NCI-H1417 treated with DMSO at 0.1 percent for 48 hours (cell line): ENCODE data around the gene ACSBG1.

Source experiments
- DNase-seq: peaks from one replicate; lab custom pipeline; 2025; lab: John Stamatoyannopoulos, UW

ACSBG1 gene

GRCh38 chr15:78203346-78204225 is 30.8 kb downstream of the ACSBG1 start:
- no peak for DNase-seq

DNA sequence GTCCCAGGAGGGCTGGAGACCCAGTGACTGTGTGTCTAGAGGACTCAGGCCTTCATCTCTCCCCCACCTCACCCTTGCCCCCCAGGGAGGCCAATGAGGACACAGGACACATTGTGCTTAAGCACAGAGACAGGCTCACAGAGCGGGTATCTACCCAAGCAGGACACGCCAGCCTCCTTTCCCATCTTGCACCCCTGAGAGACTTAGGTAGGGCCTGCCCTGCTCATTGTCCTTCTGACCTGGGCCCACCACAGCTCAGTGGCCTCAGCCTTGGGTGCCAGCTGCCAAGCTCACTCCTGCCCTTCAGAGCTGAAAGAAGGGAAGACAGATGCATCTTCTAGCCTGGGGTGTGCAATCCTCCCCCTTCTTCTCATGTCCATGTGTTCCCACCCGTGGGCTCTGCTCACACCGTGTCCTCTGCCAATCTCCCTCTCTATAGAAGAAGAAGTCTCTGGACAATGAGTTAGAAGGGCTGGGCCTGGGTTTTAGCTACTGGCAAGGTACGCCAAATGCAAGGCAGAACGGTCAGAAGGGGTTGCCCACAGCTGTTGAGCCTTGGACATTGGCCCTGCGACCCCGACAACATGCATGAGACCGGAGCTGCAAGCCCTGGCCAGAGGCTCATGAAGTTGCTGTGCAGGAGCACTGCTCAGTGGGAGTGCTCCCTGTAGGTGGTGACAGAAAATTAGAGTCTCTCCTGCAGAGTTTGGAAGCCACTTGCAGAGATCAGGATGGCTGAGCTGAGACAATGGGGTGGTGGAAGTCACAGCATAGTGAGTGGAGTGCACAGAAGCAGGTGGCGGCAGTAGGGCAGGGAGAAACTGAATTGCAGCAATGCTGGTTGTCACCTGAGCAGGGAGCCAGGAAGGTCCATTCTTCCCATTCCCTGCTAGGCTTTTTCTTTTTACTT is 32.8 kb downstream of the ACSBG1 start:
- DNase-seq: no peak

DNA sequence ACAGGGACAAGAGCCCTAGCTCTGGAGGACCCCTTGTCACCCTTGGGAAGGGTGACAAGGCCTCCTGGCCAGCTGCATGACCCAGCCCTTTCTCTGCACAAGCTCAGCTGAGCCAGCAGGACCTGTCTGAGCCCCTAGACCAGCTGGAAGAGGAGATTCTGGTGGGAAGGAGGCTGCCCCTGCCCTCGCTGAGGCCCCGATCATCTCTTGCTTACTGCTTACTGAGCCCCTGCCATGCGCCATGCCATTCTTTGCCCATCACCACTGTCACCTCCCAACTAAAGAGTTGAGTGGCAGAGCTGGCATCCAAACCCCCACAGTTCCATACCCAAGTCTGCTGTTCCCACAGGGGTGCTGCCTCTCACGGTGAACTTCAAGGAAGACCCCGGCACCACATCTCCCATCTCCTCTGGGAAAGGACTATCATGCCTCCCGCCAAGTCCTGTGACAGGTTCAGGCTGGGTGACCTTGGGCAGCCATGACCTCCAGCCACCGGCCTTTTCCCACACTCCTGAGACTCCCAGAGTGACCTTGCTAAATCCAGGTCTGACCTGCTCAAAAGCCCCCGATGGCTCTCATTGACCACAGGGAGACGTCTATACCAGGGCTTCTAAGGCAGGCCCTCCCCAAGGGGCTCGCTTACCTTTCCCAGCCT is 34.0 kb downstream of the ACSBG1 start:
- DNase-seq: no peak

DNA sequence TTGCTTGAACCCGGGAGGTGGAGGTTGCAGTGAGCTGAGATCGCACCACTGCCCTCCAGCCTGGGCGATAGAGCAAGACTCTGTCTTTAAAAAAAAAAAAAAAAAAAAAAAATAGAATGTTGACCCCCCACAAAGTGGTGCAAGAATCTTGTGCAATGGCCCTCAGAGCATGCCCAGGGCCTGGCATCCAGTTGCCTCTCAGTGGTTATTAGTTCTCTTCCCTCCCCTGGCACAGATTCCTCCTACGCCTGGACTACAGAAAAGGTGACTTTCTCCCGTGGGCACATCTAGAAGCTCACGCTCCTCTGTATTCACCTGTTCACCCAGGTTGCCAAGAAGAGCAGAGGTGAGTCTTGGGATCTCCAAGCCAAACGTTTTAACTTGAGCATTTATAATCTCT is 36.7 kb downstream of the ACSBG1 start:
- DNase-seq: no peak

DNA sequence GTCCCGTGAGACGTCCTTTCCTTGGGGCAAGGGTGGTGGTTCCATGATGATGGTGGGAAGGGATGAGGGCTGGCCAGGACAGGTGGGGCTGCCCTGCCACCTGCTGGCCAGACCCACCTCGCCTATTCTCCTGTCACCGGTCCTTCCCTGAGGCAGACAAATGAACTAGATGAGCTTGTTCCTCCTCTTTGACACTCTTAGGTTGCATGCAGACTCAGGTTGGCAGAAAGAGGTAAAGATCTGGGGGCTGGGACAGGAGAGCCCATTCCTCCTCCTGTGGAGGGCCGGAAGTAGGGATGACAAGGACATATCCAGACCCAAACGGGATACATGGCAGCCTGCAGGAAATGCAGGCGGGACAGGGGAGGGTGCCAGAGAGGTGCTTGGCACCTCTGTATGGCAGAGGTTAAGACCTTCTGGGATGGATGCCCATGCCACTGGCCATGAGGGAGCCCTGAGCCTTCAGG is 38.6 kb downstream of the ACSBG1 start:
- DNase-seq: no peak

DNA sequence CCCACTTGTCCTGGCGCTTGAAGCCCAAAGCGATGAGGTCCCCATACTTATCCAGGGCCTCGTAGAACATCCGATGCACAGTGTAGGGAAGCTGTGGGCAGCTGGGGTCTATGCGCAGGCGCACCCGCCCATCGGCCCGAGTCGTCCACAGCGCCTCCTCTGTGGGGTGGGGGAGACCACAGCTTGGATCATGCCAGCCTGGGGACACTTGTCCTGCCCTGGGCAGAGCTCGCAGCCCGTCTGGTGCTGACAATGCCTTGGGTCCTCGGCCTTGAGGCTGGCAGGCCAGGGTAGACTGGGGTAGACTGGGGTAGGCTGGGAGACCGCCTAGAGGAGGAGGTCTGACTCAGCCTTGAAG is 39.8 kb downstream of the ACSBG1 start:
- DNase-seq: no peak

DNA sequence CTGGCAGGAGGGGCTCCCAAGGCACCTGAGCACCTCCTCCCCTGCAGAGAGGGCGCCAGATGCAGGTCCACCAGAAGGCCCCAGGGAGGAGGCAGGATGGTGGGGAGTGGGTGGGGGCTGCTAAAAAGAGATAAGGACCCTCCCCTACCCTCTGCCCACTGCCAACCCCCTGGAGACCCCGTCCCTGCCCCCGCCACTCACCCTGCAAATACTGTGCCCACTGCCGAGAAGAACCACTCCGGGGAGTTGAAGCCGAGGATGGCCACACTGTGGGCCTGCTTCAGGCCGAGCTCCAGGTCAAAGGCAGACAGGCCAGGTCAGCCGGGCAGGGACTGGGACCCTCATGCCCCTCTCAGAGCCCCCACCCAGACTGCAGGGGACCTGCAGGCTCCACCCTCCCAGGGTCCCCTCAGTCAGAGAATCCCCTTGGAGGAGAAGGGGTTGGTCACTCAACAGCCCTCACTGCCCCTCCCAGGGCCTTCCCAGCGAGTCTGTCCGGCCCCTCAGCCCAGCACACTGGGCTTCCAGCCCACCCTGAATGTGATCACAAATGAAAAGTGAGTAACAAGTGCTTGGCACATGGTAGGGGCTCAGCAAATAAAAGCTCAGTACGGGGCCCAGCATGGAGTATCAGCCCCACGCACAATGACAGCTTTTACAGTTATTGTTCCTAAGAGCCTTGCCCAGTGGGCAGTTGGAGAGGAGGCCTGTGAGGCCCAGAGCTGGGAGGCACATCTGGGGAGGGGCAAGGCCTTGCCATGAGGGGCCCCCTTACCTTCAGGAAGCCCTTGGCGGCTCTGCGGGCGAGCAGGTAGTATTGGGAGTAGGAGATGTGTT is 40.4 kb downstream of the ACSBG1 start:
- DNase-seq: no peak

- DNase-seq: no peak
Observed at GRCh38 chr15:78192826-78193594, 41.4 kb downstream of the ACSBG1 start.

DNA sequence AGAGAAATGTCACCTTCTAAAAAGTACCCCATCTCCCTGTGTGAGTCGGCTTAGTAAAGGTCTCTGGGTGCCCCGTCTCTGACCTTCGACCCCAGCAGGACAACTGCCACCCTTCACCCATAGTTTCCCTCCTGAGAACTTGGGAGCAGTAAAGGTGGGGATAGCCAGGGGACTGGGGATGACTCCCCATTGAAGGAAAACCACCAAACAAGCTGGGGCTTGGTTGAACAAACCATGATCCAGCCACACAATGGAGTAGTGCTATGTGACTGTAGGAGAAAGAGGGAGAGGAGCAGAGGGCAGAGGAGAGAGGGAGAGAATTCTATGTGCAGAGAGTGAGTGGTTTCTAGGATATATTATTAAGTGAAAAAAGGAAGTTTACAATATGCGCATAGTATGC is 51.5 kb downstream of the ACSBG1 start:
- DNase-seq: no peak

DNA sequence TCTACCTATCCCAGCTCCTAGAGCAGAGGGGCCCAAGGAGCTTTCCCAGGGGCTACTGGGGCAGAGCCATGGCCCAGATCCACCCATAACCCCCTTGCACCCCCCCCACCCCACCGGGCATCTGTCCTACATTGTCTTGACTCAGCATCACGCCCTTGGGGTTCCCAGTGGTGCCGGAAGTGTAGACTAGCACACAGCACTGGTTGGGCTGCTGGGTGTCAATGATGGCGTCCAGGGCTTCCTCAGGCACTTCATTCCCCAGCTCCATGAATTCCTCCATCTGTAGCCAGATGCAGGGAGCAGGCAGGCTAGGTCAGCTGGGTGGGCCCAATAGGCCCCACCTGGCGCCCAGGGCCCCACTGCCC is 52.0 kb downstream of the ACSBG1 start:
- no peak for DNase-seq

DNA sequence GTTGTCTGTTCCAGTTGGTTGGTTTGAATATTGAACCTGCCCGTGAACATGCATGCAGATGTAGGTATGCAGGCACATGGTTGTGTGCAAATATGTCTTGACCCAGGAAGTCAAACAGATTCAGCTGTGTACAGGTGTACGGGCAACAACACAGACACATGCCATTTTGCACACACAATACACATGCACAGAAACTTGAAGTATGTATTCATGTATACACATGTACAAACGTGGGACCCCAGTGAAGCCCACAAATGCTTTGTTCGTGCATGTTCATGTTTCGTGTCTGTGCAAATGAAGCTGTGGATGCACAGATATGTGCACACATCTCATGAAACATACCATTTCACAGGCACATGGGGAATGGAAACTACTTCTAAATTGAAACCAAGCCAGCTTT is 54.5 kb downstream of the ACSBG1 start:
- DNase-seq: no peak

DNA sequence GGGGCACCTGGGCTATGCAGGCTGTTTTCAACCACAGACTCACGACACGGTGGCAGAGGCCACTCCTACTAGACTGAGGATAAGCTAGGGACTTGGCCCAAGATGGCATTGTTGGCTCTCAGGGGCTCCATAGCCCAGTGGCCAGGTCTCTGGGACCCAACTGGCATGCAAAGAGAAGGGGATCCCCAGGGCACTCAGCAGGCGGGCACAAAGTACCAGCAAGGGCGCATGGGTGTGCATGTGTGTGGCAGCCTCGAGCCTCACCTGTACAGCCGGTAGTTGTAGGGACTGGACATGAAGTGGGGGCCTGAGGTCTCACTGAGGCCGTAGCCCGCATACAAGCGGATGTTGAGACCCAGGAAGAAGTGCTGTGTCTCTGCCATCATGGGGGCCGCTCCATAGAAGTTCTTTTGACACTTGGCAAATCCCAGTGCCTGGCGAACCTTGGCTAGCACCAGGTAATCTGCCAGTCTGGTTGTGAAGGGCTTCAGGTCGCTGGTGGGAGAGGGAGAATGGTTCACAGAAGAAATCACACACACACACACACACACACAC is 55.0 kb downstream of the ACSBG1 start:
- no peak for DNase-seq

DNA sequence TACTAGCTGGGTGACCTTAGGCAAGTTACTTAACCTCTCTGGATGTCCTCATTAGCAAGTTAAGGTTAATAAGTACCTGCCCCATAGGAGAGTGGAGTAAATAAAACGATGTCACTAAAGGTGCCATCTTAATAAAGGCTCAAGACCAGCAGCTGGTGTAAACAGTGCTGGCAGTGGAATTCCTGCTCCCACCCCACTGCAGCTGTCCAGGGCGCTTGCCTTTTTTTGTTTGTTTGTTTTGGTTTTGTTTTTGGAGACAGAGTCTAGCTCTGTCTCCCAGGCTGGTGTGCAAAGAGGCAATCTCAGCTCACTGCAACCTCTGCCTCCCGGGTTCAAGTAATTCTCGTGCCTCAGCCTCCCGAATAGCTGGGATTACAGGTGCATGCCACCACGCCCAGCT is 56.3 kb downstream of the ACSBG1 start:
- no peak for DNase-seq

GRCh38 chr15:78177447-78177873 is 56.9 kb downstream of the ACSBG1 start:
- DNase-seq: no peak

GRCh38 chr15:78175330-78175729 is 59.0 kb downstream of the ACSBG1 start:
- no peak for DNase-seq

- no peak for DNase-seq
Observed at GRCh38 chr15:78174401-78174800, 60.0 kb downstream of the ACSBG1 start.

DNA sequence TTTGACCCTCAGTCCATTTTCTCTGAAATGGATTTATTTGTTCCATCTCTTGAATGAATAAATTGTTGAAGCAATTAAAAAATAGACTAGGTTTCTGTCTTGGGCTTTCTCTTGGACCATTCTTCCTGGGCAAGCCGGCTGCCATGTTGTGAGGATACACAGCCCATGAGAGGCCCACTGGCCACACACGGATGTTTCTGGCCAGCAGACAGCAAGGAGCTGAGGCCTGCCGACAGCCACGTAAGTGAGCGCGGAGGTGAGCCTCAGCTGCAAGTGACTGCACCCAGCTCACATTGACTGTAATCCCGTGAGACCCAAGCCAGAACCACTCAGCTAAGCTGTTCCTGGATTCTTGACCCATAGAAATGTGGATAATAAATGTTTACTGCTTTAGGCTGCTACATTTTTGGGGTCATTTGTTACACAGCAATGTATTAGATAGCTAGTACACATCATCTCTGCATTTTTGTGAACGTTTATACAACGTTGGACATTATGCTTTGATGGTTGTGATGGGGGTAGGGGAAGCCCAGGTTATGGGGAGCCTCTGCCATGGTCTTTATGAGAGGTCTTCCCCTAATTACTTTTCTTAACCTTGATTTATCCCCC is 62.4 kb downstream of the ACSBG1 start:
- DNase-seq: no peak

GRCh38 chr15:78170848-78171773 is 63.3 kb downstream of the ACSBG1 start:
- DNase-seq: no peak

DNA sequence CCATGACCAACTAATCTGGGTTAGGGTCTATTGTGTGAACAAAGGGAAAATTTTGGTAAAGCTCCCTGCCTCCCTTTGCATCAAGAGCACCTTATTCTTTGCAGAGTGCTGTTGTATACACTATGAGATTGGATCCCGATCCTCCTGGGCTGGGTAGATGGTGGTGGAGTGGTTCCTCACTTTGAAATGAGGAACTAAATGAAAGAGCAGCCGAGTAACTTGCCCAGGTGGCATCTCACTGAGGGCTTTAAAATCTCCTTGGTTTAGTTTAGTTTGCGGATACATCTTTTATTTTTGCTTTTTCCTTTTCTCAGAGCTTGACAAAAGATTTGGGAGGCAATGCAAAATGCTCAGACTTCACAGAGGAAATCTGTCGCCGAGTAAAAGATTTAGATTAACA is 65.8 kb downstream of the ACSBG1 start:
- no peak for DNase-seq
